Head of caudate nucleus (tissue), 42 donors: ENCODE measurements around the gene MSI1.

Experiments used
- DNase-seq, 42 donors: peaks; one replicate each; pipeline versions ENCODE4 v3.0.0 to v3.0.0-alpha.2; 2020 to 2021; ENCODE audit warnings: mixed read lengths in 7 of 42
- intact Hi-C: fragments of 100-400 bp; cut with DNase I; formaldehyde crosslinking; loops from one replicate; pipeline ENCODE4 v1.15.0; 2022

The MSI1 gene

GRCh38 chr12:120381752-120382419 is 12.9 kb upstream of the MSI1 start:
- intact Hi-C loops = no loop called here
- no peak for DNase-seq

DNA sequence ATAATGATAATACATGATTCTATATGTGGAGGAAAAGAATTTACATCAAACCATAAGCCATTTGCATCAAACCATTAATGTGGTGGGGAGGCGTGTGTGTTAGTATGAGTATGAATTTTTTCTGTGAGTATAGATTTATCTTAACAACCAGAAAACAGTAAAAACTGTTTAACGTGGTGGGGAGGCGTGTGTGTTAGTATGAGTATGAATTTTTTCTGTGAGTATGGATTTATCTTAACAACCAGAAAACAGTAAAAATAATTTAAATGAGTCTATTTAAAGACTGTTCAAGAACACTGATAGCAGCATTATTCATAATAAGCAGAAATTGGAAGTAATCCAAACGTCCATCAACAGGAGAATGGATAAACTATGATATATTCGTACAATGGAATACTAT is 9.1 kb upstream of the MSI1 start:
- no peak for DNase-seq
- intact Hi-C loops = no loop called here

DNA sequence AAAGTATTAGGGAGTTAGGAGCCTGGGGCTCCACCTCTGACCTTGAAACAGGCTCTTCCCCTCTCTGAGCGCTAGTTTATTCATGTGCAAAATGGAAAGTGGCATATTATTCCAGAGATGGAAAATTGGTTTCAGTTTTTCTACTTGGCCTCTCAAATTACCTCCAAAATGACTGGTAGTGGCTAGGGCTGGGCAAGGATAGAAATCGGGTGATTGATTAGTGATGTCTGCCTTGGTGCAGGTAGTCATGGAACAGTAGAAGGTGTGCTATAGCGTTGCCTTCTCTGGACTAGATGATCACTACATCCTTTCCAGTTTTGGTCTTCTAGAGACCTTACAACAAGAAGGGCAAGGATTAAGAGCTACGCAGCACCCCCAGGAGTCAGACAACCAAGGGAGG is 8.6 kb upstream of the MSI1 start:
- no peak for DNase-seq
- intact Hi-C loops = no loop called here

GRCh38 chr12:120376934-120377572 is 8.1 kb upstream of the MSI1 start:
- no peak for DNase-seq
- intact Hi-C loops = no loop called here

DNA sequence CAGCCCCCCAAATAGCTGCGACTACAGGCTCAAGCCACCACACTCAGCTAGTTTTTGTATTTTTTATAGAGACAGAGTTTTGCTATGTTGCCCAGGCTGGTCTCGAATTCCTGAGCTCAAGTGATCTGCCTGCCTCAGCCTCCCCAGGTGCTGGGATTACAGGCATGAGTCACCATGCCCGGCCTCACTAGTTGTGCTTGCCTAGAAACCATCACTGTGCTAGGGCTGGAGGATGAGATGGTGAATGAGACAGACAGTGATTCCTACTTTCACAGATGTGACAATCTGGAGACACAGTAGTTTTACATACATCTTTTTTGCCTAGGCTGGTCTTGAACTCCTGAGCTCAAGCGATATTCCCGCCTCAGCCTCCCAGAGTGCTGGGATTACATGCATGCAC is 7.5 kb upstream of the MSI1 start:
- intact Hi-C loops = no loop called here
- DNase-seq = no peak

- no peak for DNase-seq
- intact Hi-C loops = no loop called here
Measured at GRCh38 chr12:120376009-120376408, 7.0 kb upstream of the MSI1 start.

- intact Hi-C loops = no loop called here
- DNase-seq = no peak
Measured at GRCh38 chr12:120373683-120374082, 4.7 kb upstream of the MSI1 start.

- DNase-seq = no peak
- intact Hi-C loops = no loop called here
Measured at GRCh38 chr12:120370343-120371243, 1.6 kb upstream of the MSI1 start.

DNA sequence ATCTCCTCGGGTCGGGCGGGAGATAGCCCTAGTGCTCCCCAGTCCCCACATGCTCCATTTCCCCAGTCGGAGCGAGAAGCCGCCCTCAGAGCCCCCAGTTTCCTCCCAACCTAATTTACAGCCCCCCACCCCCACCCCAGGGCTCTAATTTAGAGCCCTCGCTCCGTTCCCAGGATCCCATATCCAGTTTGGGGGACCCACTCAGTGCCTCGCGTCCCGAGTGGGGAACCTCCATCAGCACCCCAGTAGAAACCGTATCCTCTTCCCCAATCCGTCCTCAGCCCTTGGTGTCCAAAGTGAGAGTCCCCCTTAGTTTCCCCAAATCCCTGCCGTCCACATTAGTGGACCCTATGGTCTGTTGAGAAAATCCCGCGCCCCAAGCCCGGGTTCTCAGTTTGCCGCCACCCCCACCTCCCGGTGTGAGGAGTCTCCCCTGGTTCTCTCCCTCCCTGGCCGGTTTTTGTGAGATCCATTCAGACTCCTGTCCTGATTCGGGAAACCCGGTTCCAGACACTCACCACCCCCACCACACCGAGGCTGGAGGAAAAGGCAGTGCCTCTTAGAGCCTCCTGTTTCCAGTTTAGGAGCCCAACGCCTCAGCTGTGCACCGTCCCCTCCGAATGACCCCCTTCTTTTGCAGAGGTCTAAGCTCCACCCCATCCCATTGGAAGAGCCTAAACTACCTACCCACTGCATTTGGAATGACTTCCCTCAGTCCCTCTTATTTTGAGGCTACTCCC is 809 bp upstream of the MSI1 start:
- intact Hi-C loops = no loop called here
- DNase-seq = no peak

DNA sequence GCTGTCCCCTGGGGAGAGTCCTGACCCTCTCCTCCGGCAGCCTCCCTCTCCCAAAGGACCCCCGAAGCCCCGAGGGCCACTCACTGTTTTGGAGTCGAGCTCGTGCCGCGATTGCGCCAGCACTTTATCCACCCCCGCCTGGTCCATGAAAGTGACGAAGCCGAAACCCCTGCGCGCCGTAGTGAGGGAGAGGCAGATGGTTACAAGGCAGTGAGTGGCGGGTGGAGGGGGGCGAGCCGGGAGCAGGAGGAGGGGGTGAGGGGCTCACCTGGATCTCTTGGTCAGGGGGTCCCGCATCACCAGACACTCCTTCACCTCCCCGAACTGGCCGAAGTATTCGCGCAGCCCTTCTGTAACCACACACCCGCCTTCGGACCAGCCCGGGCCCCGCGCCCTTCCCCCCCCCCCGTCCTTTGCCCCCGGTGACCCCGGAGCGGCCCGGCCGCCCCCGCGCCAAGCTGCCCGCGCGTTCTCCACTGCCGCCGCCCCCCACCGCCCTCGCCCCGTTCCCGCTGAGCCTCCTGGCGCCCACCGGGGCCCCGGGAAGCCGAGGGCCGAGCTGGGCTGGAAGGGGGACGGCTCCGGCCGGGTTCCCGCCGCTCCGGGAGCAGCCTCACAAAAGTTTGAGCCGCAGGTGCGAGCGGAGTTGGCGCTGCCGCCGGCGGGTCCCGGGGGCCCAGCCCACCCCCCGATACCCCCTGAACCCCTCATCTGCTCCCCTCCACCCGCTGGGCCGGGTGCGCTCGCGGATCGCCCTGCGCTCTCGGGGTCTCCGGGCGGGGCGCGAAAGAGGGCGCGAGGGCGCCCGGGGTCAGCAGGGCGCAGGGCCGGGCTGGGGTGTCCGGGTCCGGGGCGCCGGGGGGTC is 808 bp downstream of the MSI1 start:
- peak in 1 of 42 donors; percentile 31 for DNase-seq
- intact Hi-C loops = no loop called here

GRCh38 chr12:120367233-120367923 is 1.6 kb downstream of the MSI1 start:
- DNase-seq = peak in 5 of 42 donors; percentile 19 to 52 (median 25)
- intact Hi-C loops = no loop called here

DNA sequence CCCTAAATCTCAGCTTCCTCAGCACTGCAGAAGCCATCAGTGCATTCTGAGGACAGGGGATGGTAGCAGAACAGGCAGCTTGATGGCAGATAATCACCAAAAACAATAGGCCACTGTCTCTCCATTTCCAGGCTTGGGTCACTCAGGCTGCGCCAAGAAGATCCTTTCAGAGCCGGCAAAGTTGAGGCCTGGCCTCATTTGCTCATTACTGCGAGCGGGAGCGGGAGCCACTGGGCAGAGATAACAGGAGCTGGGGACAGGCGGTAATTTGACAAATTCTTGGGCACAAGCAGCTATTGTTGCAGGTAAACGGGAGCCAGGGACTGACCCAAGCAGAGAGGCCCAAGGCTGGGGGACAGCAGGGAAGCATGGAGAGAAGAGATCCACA is 2.1 kb downstream of the MSI1 start:
- intact Hi-C loops = no loop called here
- peak in 11 of 42 donors; percentile 13 to 55 (median 35) for DNase-seq

DNA sequence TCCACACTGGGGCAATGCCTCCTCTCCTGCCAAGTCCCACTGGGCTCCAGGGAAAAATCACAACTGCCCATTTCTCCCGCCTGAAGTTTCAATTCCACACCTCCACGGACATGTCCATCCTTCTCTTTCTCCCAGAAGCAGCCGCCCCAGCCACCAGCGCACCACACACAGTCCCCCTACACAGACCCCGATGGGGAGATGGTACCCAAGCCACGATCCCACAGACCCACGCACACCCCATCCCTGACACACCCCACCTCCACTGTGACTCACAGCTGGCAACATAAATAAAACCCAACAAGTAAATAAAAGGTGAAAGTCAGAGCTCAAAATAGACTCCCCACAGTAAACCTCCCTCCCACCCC is 2.6 kb downstream of the MSI1 start:
- DNase-seq = no peak
- intact Hi-C loops = no loop called here

DNA sequence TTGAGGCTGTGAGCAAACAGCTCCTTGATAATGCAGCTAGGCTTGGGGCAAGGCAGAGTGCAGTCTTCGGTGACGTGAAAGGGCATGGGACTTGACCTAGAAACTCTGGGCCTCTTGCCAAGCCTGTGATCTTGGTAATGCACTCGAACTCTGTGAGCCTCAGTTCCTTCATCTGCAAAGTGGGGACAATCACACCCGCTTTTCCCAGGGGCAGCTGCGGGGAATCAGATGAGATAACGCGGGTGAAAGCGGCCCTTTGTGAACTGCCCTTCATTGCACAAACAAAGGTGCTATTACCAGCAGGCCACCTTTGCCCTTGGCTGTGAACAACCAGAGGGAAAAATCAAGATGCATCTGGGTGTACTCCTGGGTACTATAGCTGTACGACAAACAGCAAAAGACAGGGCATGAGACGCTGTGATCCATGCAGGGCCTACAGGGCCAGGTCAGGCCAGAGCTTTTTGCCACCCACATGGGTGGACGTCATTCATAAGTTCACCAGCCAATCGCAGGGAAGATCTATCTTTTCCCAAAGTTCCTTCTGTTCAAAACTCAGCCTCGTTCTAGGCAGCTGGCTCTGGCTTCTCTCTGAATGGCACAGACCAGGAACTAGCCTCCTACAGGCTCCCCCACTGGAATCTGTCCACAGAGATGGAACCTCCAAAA is 3.2 kb downstream of the MSI1 start:
- DNase-seq = peak in 9 of 42 donors; percentile 8 to 47 (median 29)
- intact Hi-C loops = no loop called here

- DNase-seq = no peak
- intact Hi-C loops = no loop called here
Measured at GRCh38 chr12:120364487-120364886, 4.5 kb downstream of the MSI1 start.

DNA sequence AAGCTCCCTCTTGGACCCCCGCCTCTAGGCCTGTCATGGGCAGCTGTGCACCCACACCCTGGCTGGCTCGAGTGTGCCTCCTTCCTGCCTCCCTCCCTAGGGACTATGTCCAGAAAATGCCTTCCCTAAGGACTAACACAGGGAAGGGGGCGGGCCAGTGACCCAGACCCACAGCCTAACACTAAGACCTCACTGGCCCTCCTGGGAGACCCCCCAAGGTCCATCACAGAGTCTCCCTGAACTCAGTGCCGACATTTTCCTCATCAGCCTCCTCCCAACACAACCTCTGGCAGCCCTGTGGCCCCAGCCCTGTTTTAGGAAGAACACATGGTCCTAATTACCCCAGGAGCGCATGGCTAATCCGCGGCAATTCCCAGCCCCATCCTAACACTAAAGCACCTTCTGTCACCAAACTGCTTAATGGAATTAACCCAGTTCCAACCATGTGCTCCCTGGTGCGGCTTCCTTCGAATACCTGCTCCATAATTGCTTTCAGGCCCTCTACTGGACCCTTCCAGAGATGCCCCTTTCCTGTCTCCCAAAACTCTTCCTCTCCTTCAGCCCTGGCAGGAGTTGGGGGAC is 5.6 kb downstream of the MSI1 start:
- no peak for DNase-seq
- intact Hi-C loops = no loop called here
